Transverse colon (tissue), 4 donors: ENCODE measurements around the gene SERAC1.
"Not testable (repeated sequence)": the region's sequence is repeated elsewhere in the genome, so short reads cannot be mapped to it uniquely, and the experiment has no call there.

Source experiments
- POLR2AphosphoS5 ChIP-seq, 3 donors: sonication (generic); formaldehyde crosslinking; IDR thresholded peaks; one replicate each; pipeline ENCODE4 v1.6.1; 2016; ENCODE audit warnings: antibody characterized with exemption in 3 of 3
- TF ChIP-seq, protein P1 (sequence below), 5 experiments: fragments of 200-600 bp in 3 of 5; fragments of 450-650 bp in 2 of 5; sonication (generic) in 3 of 5; IDR thresholded peaks; 1 replicate in 2 of 5; 2 replicates in 3 of 5; pipeline ENCODE4 v1.5.1; 2016 to 2017; ENCODE audit warnings: antibody characterized with exemption in 5 of 5, inconsistent platforms in 3 of 5, mild to moderate bottlenecking in 2 of 5, moderate library complexity in 1 of 5

- TF ChIP-seq, protein P1, sequence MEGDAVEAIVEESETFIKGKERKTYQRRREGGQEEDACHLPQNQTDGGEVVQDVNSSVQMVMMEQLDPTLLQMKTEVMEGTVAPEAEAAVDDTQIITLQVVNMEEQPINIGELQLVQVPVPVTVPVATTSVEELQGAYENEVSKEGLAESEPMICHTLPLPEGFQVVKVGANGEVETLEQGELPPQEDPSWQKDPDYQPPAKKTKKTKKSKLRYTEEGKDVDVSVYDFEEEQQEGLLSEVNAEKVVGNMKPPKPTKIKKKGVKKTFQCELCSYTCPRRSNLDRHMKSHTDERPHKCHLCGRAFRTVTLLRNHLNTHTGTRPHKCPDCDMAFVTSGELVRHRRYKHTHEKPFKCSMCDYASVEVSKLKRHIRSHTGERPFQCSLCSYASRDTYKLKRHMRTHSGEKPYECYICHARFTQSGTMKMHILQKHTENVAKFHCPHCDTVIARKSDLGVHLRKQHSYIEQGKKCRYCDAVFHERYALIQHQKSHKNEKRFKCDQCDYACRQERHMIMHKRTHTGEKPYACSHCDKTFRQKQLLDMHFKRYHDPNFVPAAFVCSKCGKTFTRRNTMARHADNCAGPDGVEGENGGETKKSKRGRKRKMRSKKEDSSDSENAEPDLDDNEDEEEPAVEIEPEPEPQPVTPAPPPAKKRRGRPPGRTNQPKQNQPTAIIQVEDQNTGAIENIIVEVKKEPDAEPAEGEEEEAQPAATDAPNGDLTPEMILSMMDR (IDR thresholded peaks at IDR 0.05), result not testable (repeated sequence)
- not testable (repeated sequence) for TF ChIP-seq POLR2AphosphoS5 (IDR thresholded peaks at IDR 0.05)
Measured at GRCh38 chr6:158177712-158178111, 9.7 kb upstream of the SERAC1 start.
